Measurements from ENCODE around the gene SLC24A4.

The SLC24A4 gene

GRCh38 chr14:92282669-92283068, 40.3 kb upstream of the SLC24A4 start:
- H3K4me3 ChIP-seq (ENCODE audit: control insufficient read depth, low read depth, low read length), result no peak overlapping the region
- DNase-seq (ENCODE audit: low read depth), result no peak
- no peak for TF ChIP-seq CTCF (conservative IDR thresholded peaks at IDR 0.05; ENCODE audit: control insufficient read depth, insufficient read depth, low read depth, low read length)

- TF ChIP-seq CTCF (conservative IDR thresholded peaks at IDR 0.05; ENCODE audit: control insufficient read depth, insufficient read depth, low read depth, low read length), result no peak
- no peak for DNase-seq (ENCODE audit: low read depth)
These were observed 37.7 kb upstream of the SLC24A4 start for GRCh38 chr14:92285311-92285710.

GRCh38 chr14:92287987-92288386, 35.0 kb upstream of the SLC24A4 start:
- no peak for TF ChIP-seq CTCF (conservative IDR thresholded peaks at IDR 0.05; ENCODE audit: control insufficient read depth, insufficient read depth, low read depth, low read length)
- no peak for DNase-seq (ENCODE audit: low read depth)
- no peak overlapping the region for H3K4me3 ChIP-seq (ENCODE audit: control insufficient read depth, low read depth, low read length)

More at GRCh38 chr14:92285311-92285710, 37.7 kb upstream of the SLC24A4 start:
- H3K4me3 ChIP-seq (ENCODE audit: control insufficient read depth, low read depth, low read length), result no peak overlapping the region

- TF ChIP-seq CTCF (conservative IDR thresholded peaks at IDR 0.05; ENCODE audit: control insufficient read depth, insufficient read depth, low read depth, low read length), result no peak
- no peak for DNase-seq (ENCODE audit: low read depth)
- no peak overlapping the region for H3K4me3 ChIP-seq (ENCODE audit: control insufficient read depth, low read depth, low read length)
These were observed 33.8 kb upstream of the SLC24A4 start for GRCh38 chr14:92288994-92289660.

- no peak for DNase-seq (ENCODE audit: low read depth)
- no peak for TF ChIP-seq CTCF (conservative IDR thresholded peaks at IDR 0.05; ENCODE audit: control insufficient read depth, insufficient read depth, low read depth, low read length)
- no peak overlapping the region for H3K4me3 ChIP-seq (ENCODE audit: control insufficient read depth, low read depth, low read length)
These were observed 30.3 kb upstream of the SLC24A4 start for GRCh38 chr14:92292673-92293072.

GRCh38 chr14:92294506-92294905, 28.5 kb upstream of the SLC24A4 start:
- no peak for TF ChIP-seq CTCF (conservative IDR thresholded peaks at IDR 0.05; ENCODE audit: control insufficient read depth, insufficient read depth, low read depth, low read length)
- DNase-seq (ENCODE audit: low read depth), result no peak
- H3K4me3 ChIP-seq (ENCODE audit: control insufficient read depth, low read depth, low read length), result no peak overlapping the region

Data from fibroblast of mammary gland (primary cell).